HepG2 (cell line): ENCODE results near the gene POLRMT.

Source experiments
- BCL6 ChIP-seq: IDR thresholded peaks from 2 replicates; pipeline ENCODE4 v1.6.1; 2016; ENCODE audit warnings: missing genetic modification reagents, missing compliant biosample characterization
- CEBPG ChIP-seq: IDR thresholded peaks from 2 replicates; pipeline ENCODE4 v1.6.1; 2016
- PHB2 ChIP-seq: fragments of 450-650 bp; IDR thresholded peaks from 2 replicates; pipeline ENCODE4 v1.6.1; 2018; ENCODE audit not compliant: partially characterized antibody
- ZC3H4 ChIP-seq: sonication (generic); formaldehyde crosslinking; IDR thresholded peaks from 2 replicates; pipeline ENCODE4 v1.4.0; 2020; ENCODE audit warnings: missing genetic modification reagents, borderline replicate concordance
- TF ChIP-seq, protein P1 (sequence below): sonication (generic); formaldehyde crosslinking; IDR thresholded peaks from 2 replicates; pipeline ENCODE4 v1.5.0; 2020; ENCODE audit warnings: mild to moderate bottlenecking, missing genetic modification reagents, moderate library complexity
- TF ChIP-seq, protein P2 (sequence below): sonication (generic); formaldehyde crosslinking; IDR thresholded peaks from 2 replicates; pipeline ENCODE4 v1.9.0; 2021; ENCODE audit warnings: missing genetic modification reagents, borderline replicate concordance
- TF ChIP-seq, protein P3 (sequence below): sonication (generic); formaldehyde crosslinking; IDR thresholded peaks from 2 replicates; pipeline ENCODE4 v1.4.0; 2020; ENCODE audit warnings: mild to moderate bottlenecking, missing genetic modification reagents, borderline replicate concordance

GRCh38 chr19:647566-648284, 14.4 kb upstream of the POLRMT start:
- TF ChIP-seq BCL6 (CRISPR knock-in tag) (no peak), PHB2 (no peak), ZC3H4 (CRISPR knock-in tag) (no peak), CEBPG (CRISPR knock-in tag) (no peak)
- TF ChIP-seq, protein P1, sequence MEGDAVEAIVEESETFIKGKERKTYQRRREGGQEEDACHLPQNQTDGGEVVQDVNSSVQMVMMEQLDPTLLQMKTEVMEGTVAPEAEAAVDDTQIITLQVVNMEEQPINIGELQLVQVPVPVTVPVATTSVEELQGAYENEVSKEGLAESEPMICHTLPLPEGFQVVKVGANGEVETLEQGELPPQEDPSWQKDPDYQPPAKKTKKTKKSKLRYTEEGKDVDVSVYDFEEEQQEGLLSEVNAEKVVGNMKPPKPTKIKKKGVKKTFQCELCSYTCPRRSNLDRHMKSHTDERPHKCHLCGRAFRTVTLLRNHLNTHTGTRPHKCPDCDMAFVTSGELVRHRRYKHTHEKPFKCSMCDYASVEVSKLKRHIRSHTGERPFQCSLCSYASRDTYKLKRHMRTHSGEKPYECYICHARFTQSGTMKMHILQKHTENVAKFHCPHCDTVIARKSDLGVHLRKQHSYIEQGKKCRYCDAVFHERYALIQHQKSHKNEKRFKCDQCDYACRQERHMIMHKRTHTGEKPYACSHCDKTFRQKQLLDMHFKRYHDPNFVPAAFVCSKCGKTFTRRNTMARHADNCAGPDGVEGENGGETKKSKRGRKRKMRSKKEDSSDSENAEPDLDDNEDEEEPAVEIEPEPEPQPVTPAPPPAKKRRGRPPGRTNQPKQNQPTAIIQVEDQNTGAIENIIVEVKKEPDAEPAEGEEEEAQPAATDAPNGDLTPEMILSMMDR (CRISPR knock-in tag), result no peak
- TF ChIP-seq, protein P2, sequence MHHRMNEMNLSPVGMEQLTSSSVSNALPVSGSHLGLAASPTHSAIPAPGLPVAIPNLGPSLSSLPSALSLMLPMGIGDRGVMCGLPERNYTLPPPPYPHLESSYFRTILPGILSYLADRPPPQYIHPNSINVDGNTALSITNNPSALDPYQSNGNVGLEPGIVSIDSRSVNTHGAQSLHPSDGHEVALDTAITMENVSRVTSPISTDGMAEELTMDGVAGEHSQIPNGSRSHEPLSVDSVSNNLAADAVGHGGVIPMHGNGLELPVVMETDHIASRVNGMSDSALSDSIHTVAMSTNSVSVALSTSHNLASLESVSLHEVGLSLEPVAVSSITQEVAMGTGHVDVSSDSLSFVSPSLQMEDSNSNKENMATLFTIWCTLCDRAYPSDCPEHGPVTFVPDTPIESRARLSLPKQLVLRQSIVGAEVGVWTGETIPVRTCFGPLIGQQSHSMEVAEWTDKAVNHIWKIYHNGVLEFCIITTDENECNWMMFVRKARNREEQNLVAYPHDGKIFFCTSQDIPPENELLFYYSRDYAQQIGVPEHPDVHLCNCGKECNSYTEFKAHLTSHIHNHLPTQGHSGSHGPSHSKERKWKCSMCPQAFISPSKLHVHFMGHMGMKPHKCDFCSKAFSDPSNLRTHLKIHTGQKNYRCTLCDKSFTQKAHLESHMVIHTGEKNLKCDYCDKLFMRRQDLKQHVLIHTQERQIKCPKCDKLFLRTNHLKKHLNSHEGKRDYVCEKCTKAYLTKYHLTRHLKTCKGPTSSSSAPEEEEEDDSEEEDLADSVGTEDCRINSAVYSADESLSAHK (CRISPR knock-in tag), result no peak
- TF ChIP-seq, protein P3, sequence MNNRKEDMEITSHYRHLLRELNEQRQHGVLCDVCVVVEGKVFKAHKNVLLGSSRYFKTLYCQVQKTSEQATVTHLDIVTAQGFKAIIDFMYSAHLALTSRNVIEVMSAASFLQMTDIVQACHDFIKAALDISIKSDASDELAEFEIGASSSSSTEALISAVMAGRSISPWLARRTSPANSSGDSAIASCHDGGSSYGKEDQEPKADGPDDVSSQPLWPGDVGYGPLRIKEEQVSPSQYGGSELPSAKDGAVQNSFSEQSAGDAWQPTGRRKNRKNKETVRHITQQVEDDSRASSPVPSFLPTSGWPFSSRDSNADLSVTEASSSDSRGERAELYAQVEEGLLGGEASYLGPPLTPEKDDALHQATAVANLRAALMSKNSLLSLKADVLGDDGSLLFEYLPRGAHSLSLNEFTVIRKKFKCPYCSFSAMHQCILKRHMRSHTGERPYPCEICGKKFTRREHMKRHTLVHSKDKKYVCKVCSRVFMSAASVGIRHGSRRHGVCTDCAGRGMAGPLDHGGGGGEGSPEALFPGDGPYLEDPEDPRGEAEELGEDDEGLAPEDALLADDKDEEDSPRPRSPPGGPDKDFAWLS (CRISPR knock-in tag), result no peak
